ENCODE results near the gene BRAF. TPM values are rescaled to one million over a fixed set of nuclear protein-coding genes. Genes with fewer than 3 reads are reported as not detected.

Gene BRAF
- total and polyA plus RNA-seq, 2 donors (not counting 3 experiments of a cell fraction or from before 2014, with no cell fraction given): 6.6 to 26.2 TPM

GRCh38 chr7:140745266-140746058 is 179.3 kb downstream of the BRAF start:
- ChIA-PET CTCF (no interaction called here), POLR2A (no interaction called here)
- DNase-seq (ENCODE audit: low read depth, low spot score): no peak
- intact Hi-C loops (cut with micrococcal nuclease): no loop called here
- Histone ChIP-seq H3K9me3 (replicated peaks; ENCODE audit: control insufficient read depth, insufficient read depth, low read length) (no peaks in the 10 kb centered on the region), H3K79me2 (ENCODE audit: control insufficient read depth, insufficient read depth, low read length) (no peaks in the 10 kb centered on the region), H3K9me1 (replicated peaks; ENCODE audit: control insufficient read depth, extremely low read depth, insufficient read depth, low read length) (no peaks in the 10 kb centered on the region), H3K4me2 (ENCODE audit: insufficient read depth, low read length) (no peak overlapping the region), H3K4me1 (ENCODE audit: control insufficient read depth, extremely low read depth, insufficient read depth, low read length) (no peaks in the 10 kb centered on the region), H2AFZ (ENCODE audit: low read depth, low read length) (no peak overlapping the region), H3K4me3 (replicated peaks in 1 of 3; ENCODE audit: insufficient read depth in 1 of 3, low read depth in 1 of 3, low read length in 3 of 3) (no peak overlapping the region), H3K27me3 (ENCODE audit: control insufficient read depth in 2 of 2, insufficient read depth in 2 of 2, low read length in 2 of 2) (no peaks in the 10 kb centered on the region), H3K9ac (replicated peaks; ENCODE audit: extremely low read depth, insufficient read depth, low read length) (no peak overlapping the region), H4K20me1 (replicated peaks; ENCODE audit: control insufficient read depth, extremely low read depth, insufficient read depth, low read length) (no peaks in the 10 kb centered on the region), H3K36me3 (ENCODE audit: control insufficient read depth in 2 of 2, extremely low read depth in 1 of 2, insufficient read depth in 2 of 2, low read length in 2 of 2) (no peaks in the 10 kb centered on the region), H3K27ac (ENCODE audit: insufficient read depth, low read depth, low read length) (no peak overlapping the region)
- no TSS peak for BruUV-seq (replicated peaks)
- dilution Hi-C loops (cut with MboI; ENCODE audit: extremely low pct_ligation_motif_present, low sequenced_read_pairs): no loop called here
- FAIRE-seq: no peak
- TF ChIP-seq MAX (IDR thresholded peaks at IDR 0.05; ENCODE audit: insufficient read depth, insufficient read length): no peak
- no peak for TF ChIP-seq POLR2A (IDR thresholded peaks at IDR 0.05; ENCODE audit: low read depth, low read length)
- no peak for TF ChIP-seq EZH2 (IDR thresholded peaks at IDR 0.05; ENCODE audit: borderline replicate concordance, low read depth, low read length, severe bottlenecking)
- TF ChIP-seq MYC (IDR thresholded peaks at IDR 0.05; ENCODE audit: low read depth, low read length): no peak
- TF ChIP-seq POLR2AphosphoS5 (IDR thresholded peaks at IDR 0.05; ENCODE audit: insufficient read depth, low read depth, low read length): no peak
- no peak for TF ChIP-seq JUN (IDR thresholded peaks at IDR 0.05; ENCODE audit: borderline replicate concordance, insufficient read depth, insufficient read length, low read depth)
- no peak for TF ChIP-seq GATA2 (IDR thresholded peaks at IDR 0.05; ENCODE audit: insufficient read depth, insufficient read length, low read depth, low read length)
- TF ChIP-seq CTCF (IDR thresholded peaks at IDR 0.05; ENCODE audit: extremely low read depth in 1 of 2, insufficient read depth in 1 of 2, low read depth in 1 of 2, low read length in 2 of 2): no peak
- TF ChIP-seq FOS (IDR thresholded peaks at IDR 0.05; ENCODE audit: borderline replicate concordance, insufficient read depth, low read length): no peak

All from endothelial cell of umbilical vein (primary cell).